Smooth muscle cell (in vitro differentiated cells): ENCODE data around the gene MTA1. TPM values are rescaled to one million over a fixed set of nuclear protein-coding genes. Genes with fewer than 3 reads are reported as not detected.

ENCODE experiments used
- DNase-seq: peaks from one replicate; lab custom pipeline; 2025; ENCODE audit not compliant: unreplicated experiment; lab: John Stamatoyannopoulos, UW
- H2AFZ ChIP-seq: fragments of 200-600 bp; sonication (generic); 2 replicates; pipeline ENCODE4 v1.6.0; 2016; ENCODE audit warnings: antibody characterized with exemption, low read depth, mild to moderate bottlenecking
- H3F3A ChIP-seq: fragments of 200-600 bp; sonication (generic); 2 replicates; pipeline ENCODE4 v1.6.0; 2017; ENCODE audit warnings: antibody characterized with exemption, low read depth
- H3K27ac ChIP-seq: fragments of 200-600 bp; sonication (generic); 2 replicates; pipeline ENCODE4 v1.5.1; 2016; ENCODE audit warnings: low read depth, mild to moderate bottlenecking
- H3K27me3 ChIP-seq: fragments of 200-600 bp; sonication (generic); 2 replicates; pipeline ENCODE4 v1.6.1; 2016; ENCODE audit warnings: low read depth, mild to moderate bottlenecking
- H3K36me3 ChIP-seq: fragments of 200-600 bp; sonication (generic); 2 replicates; pipeline ENCODE4 v1.5.1; 2016; ENCODE audit warnings: low read depth
- H3K4me1 ChIP-seq: fragments of 200-600 bp; sonication (generic); 2 replicates; pipeline ENCODE4 v1.5.1; 2016; ENCODE audit warnings: low read depth
- H3K4me2 ChIP-seq: fragments of 200-600 bp; sonication (generic); 2 replicates; pipeline ENCODE4 v1.6.0; 2016; ENCODE audit warnings: mild to moderate bottlenecking
- H3K4me3 ChIP-seq: fragments of 200-600 bp; sonication (generic); 2 replicates; pipeline ENCODE4 v1.5.1; 2016; ENCODE audit warnings: mild to moderate bottlenecking
- H3K79me2 ChIP-seq: fragments of 200-600 bp; sonication (generic); 2 replicates; pipeline ENCODE4 v1.6.0; 2016; ENCODE audit warnings: low read depth, mild to moderate bottlenecking
- H3K9ac ChIP-seq: fragments of 200-600 bp; sonication (generic); 2 replicates; pipeline ENCODE4 v1.6.0; 2016; ENCODE audit warnings: low read depth
- H3K9me3 ChIP-seq: fragments of 200-600 bp; sonication (generic); replicated peaks from 2 replicates; pipeline ENCODE4 v1.5.1; 2016; ENCODE audit warnings: low read depth
- H4K20me1 ChIP-seq: fragments of 200-600 bp; sonication (generic); 2 replicates; pipeline ENCODE4 v1.6.0; 2016; ENCODE audit warnings: low read depth
- CTCF ChIP-seq: fragments of 200-600 bp; sonication (generic); IDR thresholded peaks from 2 replicates; pipeline ENCODE4 v1.5.1; 2017; ENCODE audit warnings: borderline replicate concordance, mild to moderate bottlenecking, antibody characterized with exemption; ENCODE audit not compliant: insufficient read depth, poor library complexity, severe bottlenecking
- WGBS: methylation state at CpG from one replicate; pipeline ENCODE4 v1.1.7; 2016; ENCODE audit warnings: low lambda C conversion rate; 5-methylcytosine and 5-hydroxymethylcytosine counted together
- polyA plus RNA-seq: library from polyadenylated mRNA; unstranded; fragments of >200 nt; fragmentation: Nextera tagmentation; extraction: Ambion mirVana; gene quantifications from 2 replicates; pipeline ENCODE4 v1.2.1, GENCODE V29; 2016
- total RNA-seq: library from RNA; depleted of rRNA; stranded (reverse); fragments of >200 nt; gene quantifications from 2 replicates; pipeline ENCODE4 v1.2.3, GENCODE V29; 2014

Gene MTA1
- total and polyA plus RNA-seq, 2 experiments from 2014 or later: 41.3 to 48.7 TPM

DNA sequence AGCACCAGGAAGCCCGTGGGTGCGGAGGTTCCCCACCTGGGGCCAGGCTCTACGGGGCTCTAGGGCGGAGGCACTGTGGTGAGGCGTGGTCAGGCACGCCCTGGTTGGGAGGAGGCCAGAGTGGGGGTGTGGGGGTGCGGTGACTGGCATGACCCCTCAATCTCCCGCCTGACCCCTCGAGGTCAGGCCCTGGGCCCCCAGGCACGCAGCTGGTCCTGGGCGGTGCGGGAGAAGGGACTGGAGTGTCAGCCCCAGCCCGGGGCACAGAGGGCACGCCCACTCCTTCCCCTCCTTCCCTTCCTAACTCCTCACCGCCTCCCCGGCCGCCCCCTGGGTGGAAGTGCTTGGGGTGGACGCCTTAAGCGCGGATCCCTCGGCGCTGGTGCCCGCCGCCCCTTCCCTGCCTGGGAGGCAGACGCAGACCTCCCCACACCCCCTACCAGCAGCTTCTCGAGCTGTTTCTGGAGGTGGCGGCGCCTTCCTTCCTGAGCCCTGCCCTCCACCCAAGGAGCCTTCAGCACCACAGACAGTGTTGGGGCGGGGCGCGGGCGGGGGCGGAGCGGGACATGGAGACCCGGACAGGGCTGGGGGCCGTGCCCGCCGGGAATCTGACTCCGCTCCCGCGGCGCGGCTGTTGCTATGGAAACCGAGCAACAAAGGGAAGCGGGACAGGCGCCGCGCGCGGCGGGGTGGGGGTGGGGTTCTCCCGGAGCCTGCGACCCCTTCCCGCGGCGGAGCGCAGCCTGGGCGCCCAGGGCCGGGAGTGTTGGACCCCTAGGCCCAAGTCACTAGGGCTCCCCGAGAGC is 54.3 kb downstream of the MTA1 start:
- H3K79me2 ChIP-seq: no peaks in the 10 kb centered on the region
- H3F3A ChIP-seq: no peaks in the 10 kb centered on the region
- no peaks in the 10 kb centered on the region for H3K36me3 ChIP-seq
- H3K4me3 ChIP-seq: peak overlapping the region; percentile 64
- peak overlapping the region; percentile 38 for H3K27ac ChIP-seq
- DNase-seq: peak; percentile 86
- peak overlapping the region; percentile 91 for H3K9ac ChIP-seq
- H4K20me1 ChIP-seq: peaks cover 6% of the 10 kb centered on the region
- H3K4me1 ChIP-seq: peaks cover 12% of the 10 kb centered on the region
- peak overlapping the region; percentile 96 for H3K4me2 ChIP-seq
- no peak for TF ChIP-seq CTCF
- 7% methylated on average over 35 of the region's 60 CpGs for WGBS
- H3K27me3 ChIP-seq: peaks cover 15% of the 10 kb centered on the region
- H2AFZ ChIP-seq: no peak overlapping the region
- H3K9me3 ChIP-seq: no peaks in the 10 kb centered on the region

- WGBS: 2% methylated on average over 63 of the region's 118 CpGs
- Histone ChIP-seq H3K27me3 (peaks cover 22% of the 10 kb centered on the region), H3K27ac (peak within 1 kb of the TSS; percentile 38), H3K4me3 (peak within 1 kb of the TSS; percentile 68), H4K20me1 (peaks cover 6% of the 10 kb centered on the region), H3K36me3 (no peaks in the 10 kb centered on the region), H3K79me2 (no peaks in the 10 kb centered on the region), H3K4me2 (peak within 1 kb of the TSS; percentile 96), H3K4me1 (peaks cover 12% of the 10 kb centered on the region), H3F3A (no peaks in the 10 kb centered on the region), H2AFZ (no peak within 1 kb of the TSS), H3K9me3 (no peaks in the 10 kb centered on the region), H3K9ac (peak within 1 kb of the TSS; percentile 91)
- no peak for DNase-seq
- TF ChIP-seq CTCF: no peak
Measured at GRCh38 chr14:105474483-105475268, 55.0 kb downstream of the MTA1 start, which contains the start of gene CRIP2. TSS of gene CRIP2 (plus strand) at chr14:105474821. CDS start at chr14:105474863, 42 bp downstream.

- Histone ChIP-seq H3F3A (no peaks in the 10 kb centered on the region), H3K4me2 (peak overlapping the region; percentile 96), H3K27me3 (peaks cover 27% of the 10 kb centered on the region), H3K79me2 (no peaks in the 10 kb centered on the region), H3K36me3 (no peaks in the 10 kb centered on the region), H4K20me1 (peaks cover 6% of the 10 kb centered on the region), H3K4me3 (peak overlapping the region; percentile 68), H3K9me3 (no peaks in the 10 kb centered on the region), H2AFZ (no peak overlapping the region), H3K4me1 (peaks cover 12% of the 10 kb centered on the region), H3K27ac (no peak overlapping the region), H3K9ac (peak overlapping the region; percentile 74)
- 26% methylated on average over 37 of the region's 48 CpGs for WGBS
- DNase-seq: no peak
- no peak for TF ChIP-seq CTCF
Measured at GRCh38 chr14:105475269-105476096, 55.9 kb downstream of the MTA1 start.
